GM13976 (cell line): ENCODE measurements around the gene OSBPL10.

ENCODE experiments used
- DNase-seq: peaks from one replicate; pipeline ENCODE4 v3.0.0; 2012; ENCODE audit warnings: low spot score
- in situ Hi-C: fragments of 300-500 bp; cut with MboI; formaldehyde crosslinking; loops from one replicate; pipeline ENCODE4 v1.12.0; 2022; ENCODE audit warnings: low sequenced_read_pairs, mixed read lengths, inconsistent platforms; ENCODE audit not compliant: unreplicated experiment
- TF ChIP-seq, protein P1 (sequence below): IDR thresholded peaks from 2 replicates; pipeline ENCODE4 v1.5.1; 2012; ENCODE audit warnings: borderline replicate concordance, mild to moderate bottlenecking; ENCODE audit not compliant: insufficient read depth; ENCODE audit errors: extremely low read depth, missing control alignments, control extremely low read depth

Gene OSBPL10

DNA sequence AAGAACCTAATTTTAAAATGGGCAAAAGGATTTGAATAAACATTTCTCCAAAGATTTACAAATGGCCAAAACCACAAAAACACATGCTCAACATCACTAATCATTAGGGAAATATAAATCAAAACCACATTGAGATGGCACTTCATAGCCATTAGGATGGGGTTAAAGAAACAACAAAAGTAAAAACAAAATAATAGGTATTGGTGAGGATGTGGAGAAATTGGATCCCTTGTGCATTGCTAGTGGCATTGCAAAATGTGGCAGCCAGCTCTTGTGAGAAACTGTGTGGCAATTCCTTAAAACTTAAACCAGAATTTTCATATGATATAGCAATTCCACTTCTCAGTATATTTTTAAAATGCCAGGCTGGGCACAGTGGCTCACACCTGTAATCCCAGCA is 321.8 kb downstream of the OSBPL10 start:
- in situ Hi-C loops, result no loop called here
- DNase-seq, result no peak
- TF ChIP-seq, protein P1, sequence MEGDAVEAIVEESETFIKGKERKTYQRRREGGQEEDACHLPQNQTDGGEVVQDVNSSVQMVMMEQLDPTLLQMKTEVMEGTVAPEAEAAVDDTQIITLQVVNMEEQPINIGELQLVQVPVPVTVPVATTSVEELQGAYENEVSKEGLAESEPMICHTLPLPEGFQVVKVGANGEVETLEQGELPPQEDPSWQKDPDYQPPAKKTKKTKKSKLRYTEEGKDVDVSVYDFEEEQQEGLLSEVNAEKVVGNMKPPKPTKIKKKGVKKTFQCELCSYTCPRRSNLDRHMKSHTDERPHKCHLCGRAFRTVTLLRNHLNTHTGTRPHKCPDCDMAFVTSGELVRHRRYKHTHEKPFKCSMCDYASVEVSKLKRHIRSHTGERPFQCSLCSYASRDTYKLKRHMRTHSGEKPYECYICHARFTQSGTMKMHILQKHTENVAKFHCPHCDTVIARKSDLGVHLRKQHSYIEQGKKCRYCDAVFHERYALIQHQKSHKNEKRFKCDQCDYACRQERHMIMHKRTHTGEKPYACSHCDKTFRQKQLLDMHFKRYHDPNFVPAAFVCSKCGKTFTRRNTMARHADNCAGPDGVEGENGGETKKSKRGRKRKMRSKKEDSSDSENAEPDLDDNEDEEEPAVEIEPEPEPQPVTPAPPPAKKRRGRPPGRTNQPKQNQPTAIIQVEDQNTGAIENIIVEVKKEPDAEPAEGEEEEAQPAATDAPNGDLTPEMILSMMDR, result no peak

DNA sequence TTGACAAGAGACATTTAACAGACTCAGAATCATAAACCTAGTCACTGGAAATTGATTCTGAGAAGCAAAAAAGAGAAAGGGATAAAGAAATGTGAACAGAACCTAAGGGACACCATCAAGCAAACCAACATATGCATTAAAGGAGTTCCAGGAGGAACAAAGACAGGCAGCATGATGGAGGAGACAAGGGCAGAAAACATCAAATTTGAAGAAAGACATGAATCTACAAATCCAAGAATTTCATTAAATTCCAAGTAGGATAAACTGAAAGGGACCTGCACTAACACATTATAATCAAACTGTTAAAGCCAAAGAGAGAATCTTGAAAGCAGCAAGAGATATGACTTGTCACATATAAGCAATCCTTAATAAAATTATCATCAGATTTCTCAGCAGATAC is 326.1 kb downstream of the OSBPL10 start:
- no peak for DNase-seq
- TF ChIP-seq, protein P1, result no peak
- in situ Hi-C loops, result no loop called here

DNA sequence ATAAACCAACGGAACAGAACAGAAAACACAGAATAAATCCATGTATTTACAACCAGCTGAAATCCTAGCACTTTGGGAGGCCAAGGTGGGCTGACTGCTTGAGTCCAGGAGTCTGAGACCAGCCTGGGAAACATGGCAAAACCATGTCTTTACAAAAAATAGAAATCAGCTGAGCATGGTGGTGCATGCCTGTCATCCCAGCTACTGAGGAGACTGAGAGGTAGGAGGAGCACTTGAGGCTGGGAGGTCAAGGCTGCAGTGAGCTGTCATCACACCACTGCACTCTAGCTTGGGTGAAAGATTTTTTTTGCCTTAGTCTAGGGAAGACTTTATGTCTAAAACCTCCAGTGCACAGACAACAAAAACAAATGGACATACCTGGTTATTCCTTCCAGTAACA is 327.6 kb downstream of the OSBPL10 start:
- in situ Hi-C loops, result no loop called here

DNA sequence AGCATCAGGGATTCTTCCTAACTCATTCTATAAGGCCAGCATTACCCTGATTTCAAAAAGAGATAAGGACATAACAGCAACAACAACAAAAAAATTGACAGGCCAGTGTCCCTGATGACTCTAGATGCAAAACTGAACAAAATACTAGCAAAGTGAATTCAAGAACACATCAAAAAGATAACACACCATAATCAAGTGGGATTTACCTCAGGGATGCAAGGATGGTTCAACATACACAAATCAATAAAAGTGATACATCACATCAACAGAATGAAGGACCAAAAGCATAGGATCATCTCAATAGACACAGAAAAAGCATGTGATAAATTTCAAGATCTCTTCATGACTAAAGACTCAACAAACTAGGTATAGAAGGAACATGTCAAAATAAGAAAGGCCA is 328.8 kb downstream of the OSBPL10 start:
- in situ Hi-C loops, result no loop called here
- TF ChIP-seq, protein P1, result no peak
- no peak for DNase-seq

More for the DNA sequence above, 327.6 kb downstream of the OSBPL10 start:
- DNase-seq, result no peak
- TF ChIP-seq, protein P1, result no peak

DNA sequence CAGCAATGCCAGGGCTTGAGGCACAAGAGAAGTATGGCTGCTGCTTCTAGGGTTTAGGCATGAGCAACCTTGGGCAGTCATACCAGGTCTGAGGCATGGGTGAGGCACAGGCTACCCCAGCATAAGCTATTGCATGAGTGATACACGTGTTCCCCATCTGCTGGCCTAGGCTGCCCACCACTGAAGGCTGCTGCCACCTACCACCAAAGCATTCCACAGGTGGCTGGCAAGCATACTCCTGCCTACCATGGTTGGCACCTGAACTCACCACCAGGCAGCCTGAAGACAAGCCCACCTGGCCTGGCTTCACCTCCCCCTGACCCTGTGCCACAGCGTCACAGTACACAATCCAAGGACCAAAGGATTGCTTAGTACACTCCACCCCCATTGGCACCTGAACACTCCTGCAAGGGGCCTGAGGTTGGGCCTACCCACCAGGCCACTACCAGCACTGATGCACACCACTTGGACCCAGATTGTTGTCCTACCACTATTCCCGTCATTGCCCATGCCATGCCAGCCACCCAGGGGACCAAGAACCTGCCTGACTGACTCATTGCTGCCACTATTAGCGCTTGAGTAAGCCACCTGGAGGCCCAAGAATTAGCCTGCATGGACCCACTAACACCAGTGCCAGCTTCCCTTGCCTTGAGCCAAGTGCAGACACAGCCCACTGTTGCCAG is 332.6 kb downstream of the OSBPL10 start:
- in situ Hi-C loops, result no loop called here
- TF ChIP-seq, protein P1, result no peak
- DNase-seq, result no peak

DNA sequence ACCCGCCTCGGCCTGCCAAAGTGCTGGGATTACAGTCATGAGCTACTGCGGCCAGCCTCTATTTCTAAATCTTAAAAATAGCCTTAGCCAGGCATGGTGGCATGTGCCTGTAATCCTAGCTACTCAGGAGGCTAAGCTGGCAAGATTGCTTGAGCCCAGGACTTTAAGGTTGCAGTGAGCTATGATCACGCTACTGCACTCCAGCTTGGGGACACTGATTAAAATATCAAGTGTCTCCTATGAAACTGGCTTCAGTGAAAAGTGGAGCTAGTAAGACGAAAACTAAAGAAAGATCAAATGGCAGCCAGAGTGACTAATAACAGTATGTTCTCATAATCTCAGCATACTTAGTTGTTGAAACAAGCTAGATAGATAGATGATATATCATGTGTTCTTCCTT is 335.8 kb downstream of the OSBPL10 start:
- in situ Hi-C loops, result no loop called here
- DNase-seq, result no peak

More for the DNA sequence above, 335.8 kb downstream of the OSBPL10 start:
- TF ChIP-seq, protein P1, result no peak
